ENCODE data around the gene SH3RF3. TPM values are rescaled to one million over a fixed set of nuclear protein-coding genes. Genes with fewer than 3 reads are reported as not detected.

SH3RF3 gene
- total RNA-seq, 1 experiment from 2014 or later: 4.3 TPM

GRCh38 chr2:109373791-109374547, 245.0 kb downstream of the SH3RF3 start:
- no peak for DNase-seq (ENCODE audit: low read depth)

- DNase-seq (ENCODE audit: low read depth): no peak
These were observed 245.6 kb downstream of the SH3RF3 start for GRCh38 chr2:109374548-109375130.

- no peak for DNase-seq (ENCODE audit: low read depth)
These were observed 246.1 kb downstream of the SH3RF3 start for GRCh38 chr2:109375131-109375561.

GRCh38 chr2:109375656-109376055, 246.7 kb downstream of the SH3RF3 start:
- no peak for DNase-seq (ENCODE audit: low read depth)

GRCh38 chr2:109376115-109376514, 247.1 kb downstream of the SH3RF3 start:
- DNase-seq (ENCODE audit: low read depth): peak; percentile 32

- DNase-seq (ENCODE audit: low read depth): peak; percentile 61
These were observed 247.9 kb downstream of the SH3RF3 start for GRCh38 chr2:109376796-109377495.

GRCh38 chr2:109377976-109378375, 249.0 kb downstream of the SH3RF3 start:
- DNase-seq (ENCODE audit: low read depth): no peak

- no peak for DNase-seq (ENCODE audit: low read depth)
These were observed 249.7 kb downstream of the SH3RF3 start for GRCh38 chr2:109378682-109379081.

GRCh38 chr2:109379507-109379906, 250.5 kb downstream of the SH3RF3 start:
- DNase-seq (ENCODE audit: low read depth): no peak

GRCh38 chr2:109380502-109381326, 251.7 kb downstream of the SH3RF3 start:
- DNase-seq (ENCODE audit: low read depth): peak; percentile 90

GRCh38 chr2:109381327-109381820, 252.4 kb downstream of the SH3RF3 start:
- DNase-seq (ENCODE audit: low read depth): no peak

GRCh38 chr2:109382226-109382895, 253.4 kb downstream of the SH3RF3 start:
- DNase-seq (ENCODE audit: low read depth): no peak

GRCh38 chr2:109382951-109383350, 253.9 kb downstream of the SH3RF3 start:
- peak; percentile 89 for DNase-seq (ENCODE audit: low read depth)

GRCh38 chr2:109383505-109384307, 254.7 kb downstream of the SH3RF3 start:
- no peak for DNase-seq (ENCODE audit: low read depth)

GRCh38 chr2:109384308-109385271, 255.6 kb downstream of the SH3RF3 start:
- no peak for DNase-seq (ENCODE audit: low read depth)

GRCh38 chr2:109385506-109385905, 256.5 kb downstream of the SH3RF3 start:
- no peak for DNase-seq (ENCODE audit: low read depth)

- DNase-seq (ENCODE audit: low read depth): no peak
These were observed 257.1 kb downstream of the SH3RF3 start for GRCh38 chr2:109386004-109386695.

- no peak for DNase-seq (ENCODE audit: low read depth)
These were observed 258.3 kb downstream of the SH3RF3 start for GRCh38 chr2:109387221-109387735.
